VCaP (cell line): Measurements from ENCODE around the gene TFCP2L1.

ENCODE experiments used
- H3K27ac ChIP-seq: fragments of 450-650 bp; 2 replicates; pipeline ENCODE4 v1.5.1; 2017
- CTCF ChIP-seq: fragments of 450-650 bp; conservative IDR thresholded peaks from 2 replicates; pipeline ENCODE4 v1.5.1; 2017; ENCODE audit warnings: mild to moderate bottlenecking, moderate library complexity

The TFCP2L1 gene

GRCh38 chr2:121187351-121187981 is 97.5 kb downstream of the TFCP2L1 start:
- TF ChIP-seq CTCF, result no peak
- H3K27ac ChIP-seq, result no peak overlapping the region

- H3K27ac ChIP-seq, result peak overlapping the region; percentile 48
- no peak for TF ChIP-seq CTCF
Measured at GRCh38 chr2:121186261-121186660, 98.7 kb downstream of the TFCP2L1 start.

- peak overlapping the region; percentile 48 for H3K27ac ChIP-seq
- TF ChIP-seq CTCF, result no peak
Measured at GRCh38 chr2:121185571-121186074, 99.4 kb downstream of the TFCP2L1 start.

- H3K27ac ChIP-seq, result no peak overlapping the region
- TF ChIP-seq CTCF, result no peak
Measured at GRCh38 chr2:121185111-121185510, 99.9 kb downstream of the TFCP2L1 start.

- H3K27ac ChIP-seq, result no peak overlapping the region
Measured at GRCh38 chr2:121184248-121184862, 100.6 kb downstream of the TFCP2L1 start.

GRCh38 chr2:121182520-121182919 is 102.5 kb downstream of the TFCP2L1 start:
- TF ChIP-seq CTCF, result no peak
- H3K27ac ChIP-seq, result no peak overlapping the region

More at GRCh38 chr2:121184248-121184862, 100.6 kb downstream of the TFCP2L1 start:
- TF ChIP-seq CTCF, result no peak

DNA sequence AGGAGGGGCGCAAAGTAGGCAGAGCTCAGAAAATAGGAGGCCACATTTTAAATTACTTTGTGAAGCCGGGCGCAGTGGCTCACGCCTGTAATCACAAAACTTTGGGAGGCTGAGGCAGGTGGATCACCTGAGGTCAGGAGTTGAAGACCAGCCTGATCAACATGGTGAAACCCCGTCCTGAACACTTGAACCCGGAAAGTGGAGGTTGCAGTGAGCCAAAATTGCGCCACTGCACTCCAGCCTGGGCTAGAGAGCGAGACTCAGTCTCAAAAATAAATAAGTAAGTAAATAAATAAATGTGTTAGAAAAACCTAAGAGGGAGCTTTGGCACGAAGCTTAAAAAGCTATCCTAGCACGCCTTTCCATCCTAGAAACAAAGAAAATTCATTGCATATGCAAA is 105.5 kb downstream of the TFCP2L1 start:
- no peak overlapping the region for H3K27ac ChIP-seq

More for the DNA sequence above, 105.5 kb downstream of the TFCP2L1 start:
- no peak for TF ChIP-seq CTCF
